Natural killer cell (primary cell): ENCODE measurements around the gene CCDC12. TPM values are rescaled to one million over a fixed set of nuclear protein-coding genes. Genes with fewer than 3 reads are reported as not detected.

Experiments used
- ATAC-seq, 3 donors: fragments of 150-1000 bp in 2 of 3; fragments of 200-7000 bp in 1 of 3; cut with Tn5 transposase; 1 replicate in 1 of 3; 2 replicates in 2 of 3; pipeline ENCODE4 v1.10.0; 2021; ENCODE audit warnings: mild to moderate bottlenecking in 2 of 3, moderate library complexity in 2 of 3
- DNase-seq, 2 donors: peaks; one replicate each; pipeline versions ENCODE4 v3.0.0 to v3.0.0-alpha.2; 2013 to 2021; ENCODE audit warnings: mixed read lengths in 1 of 2
- H3K27ac ChIP-seq: one replicate; pipeline ENCODE4 v1.5.1; 2013; ENCODE audit warnings: mild to moderate bottlenecking, low read length
- H3K27me3 ChIP-seq: one replicate; pipeline ENCODE4 v1.6.1; 2013; ENCODE audit warnings: low read length; ENCODE audit not compliant: control insufficient read depth, insufficient read depth
- H3K36me3 ChIP-seq: one replicate; pipeline ENCODE4 v1.6.1; 2013; ENCODE audit warnings: low read length; ENCODE audit not compliant: control insufficient read depth, insufficient read depth
- H3K4me1 ChIP-seq: one replicate; pipeline ENCODE4 v1.6.1; 2013; ENCODE audit warnings: low read length; ENCODE audit not compliant: control insufficient read depth, insufficient read depth
- H3K4me3 ChIP-seq: one replicate; pipeline ENCODE4 v1.5.1; 2013; ENCODE audit warnings: low read length
- H3K9me3 ChIP-seq: one replicate; pipeline ENCODE4 v1.6.1; 2013; ENCODE audit warnings: low read length; ENCODE audit not compliant: control insufficient read depth, insufficient read depth
- H3K27ac Mint-ChIP-seq, 2 donors: one replicate each; pipeline ENCODE4 v1.8.0; 2022; ENCODE audit warnings: mild to moderate bottlenecking in 2 of 2, mixed read lengths in 2 of 2, moderate library complexity in 1 of 2
- H3K27me3 Mint-ChIP-seq, 2 donors: one replicate each; pipeline ENCODE4 v1.8.0; 2022; ENCODE audit warnings: low read depth in 2 of 2, mixed read lengths in 2 of 2
- H3K36me3 Mint-ChIP-seq: one replicate; pipeline ENCODE4 v1.8.0; 2022; ENCODE audit warnings: mixed read lengths
- H3K4me1 Mint-ChIP-seq, 2 donors: one replicate each; pipeline ENCODE4 v1.8.0; 2022; ENCODE audit warnings: mixed read lengths in 2 of 2
- H3K4me3 Mint-ChIP-seq: one replicate; pipeline ENCODE4 v1.8.0; 2022; ENCODE audit warnings: mild to moderate bottlenecking, moderate library complexity, mixed read lengths
- H3K9me3 Mint-ChIP-seq, 2 donors: one replicate each; pipeline ENCODE4 v1.8.0; 2022; ENCODE audit warnings: mixed read lengths in 2 of 2
- WGBS: methylation state at CpG from one replicate; pipeline ENCODE4 v1.1.7; 2013; ENCODE audit warnings: missing lambda C conversion rate; ENCODE audit not compliant: insufficient coverage; 5-methylcytosine and 5-hydroxymethylcytosine counted together
- intact Hi-C: fragments of 100-400 bp; cut with micrococcal nuclease; formaldehyde crosslinking; loops from one replicate; pipeline ENCODE4 v1.14.2; 2022
- total RNA-seq, 4 donors: library from RNA; stranded (reverse); fragments of 120-200 nt in 1 of 4; gene quantifications; one replicate each; pipeline versions ENCODE4 v1.2.3 to v1.2.4, GENCODE V29; 2013 to 2022
- TF ChIP-seq, protein P1 (sequence below): fragments of 200-600 bp; IDR thresholded peaks from one replicate; pipeline ENCODE4 v1.8.0; 2022; ENCODE audit warnings: antibody characterized with exemption

Gene CCDC12
- total RNA-seq, 3 donors from 2014 or later (not counting 1 experiment from before 2014, with no cell fraction given), result 104 to 114 (median 111) TPM

- ATAC-seq, result no peak
- TF ChIP-seq, protein P1, sequence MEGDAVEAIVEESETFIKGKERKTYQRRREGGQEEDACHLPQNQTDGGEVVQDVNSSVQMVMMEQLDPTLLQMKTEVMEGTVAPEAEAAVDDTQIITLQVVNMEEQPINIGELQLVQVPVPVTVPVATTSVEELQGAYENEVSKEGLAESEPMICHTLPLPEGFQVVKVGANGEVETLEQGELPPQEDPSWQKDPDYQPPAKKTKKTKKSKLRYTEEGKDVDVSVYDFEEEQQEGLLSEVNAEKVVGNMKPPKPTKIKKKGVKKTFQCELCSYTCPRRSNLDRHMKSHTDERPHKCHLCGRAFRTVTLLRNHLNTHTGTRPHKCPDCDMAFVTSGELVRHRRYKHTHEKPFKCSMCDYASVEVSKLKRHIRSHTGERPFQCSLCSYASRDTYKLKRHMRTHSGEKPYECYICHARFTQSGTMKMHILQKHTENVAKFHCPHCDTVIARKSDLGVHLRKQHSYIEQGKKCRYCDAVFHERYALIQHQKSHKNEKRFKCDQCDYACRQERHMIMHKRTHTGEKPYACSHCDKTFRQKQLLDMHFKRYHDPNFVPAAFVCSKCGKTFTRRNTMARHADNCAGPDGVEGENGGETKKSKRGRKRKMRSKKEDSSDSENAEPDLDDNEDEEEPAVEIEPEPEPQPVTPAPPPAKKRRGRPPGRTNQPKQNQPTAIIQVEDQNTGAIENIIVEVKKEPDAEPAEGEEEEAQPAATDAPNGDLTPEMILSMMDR, result no peak
- H3K4me1 Mint-ChIP-seq, result peaks cover 46 to 54% of the 10 kb centered on the region in 2 donors
- H3K27me3 Mint-ChIP-seq, result no peaks in the 10 kb centered on the region
- intact Hi-C loops, result no loop called here
- DNase-seq, result no peak
- Histone ChIP-seq H3K4me1 (peaks cover 34% of the 10 kb centered on the region), H3K27ac (no peak overlapping the region), H3K9me3 (no peaks in the 10 kb centered on the region), H3K4me3 (no peak overlapping the region), H3K27me3 (no peaks in the 10 kb centered on the region), H3K36me3 (peaks cover 20% of the 10 kb centered on the region)
- peak overlapping the region; percentile 47 to 78 for H3K27ac Mint-ChIP-seq
- no peaks in the 10 kb centered on the region for H3K9me3 Mint-ChIP-seq
- no peaks in the 10 kb centered on the region for H3K36me3 Mint-ChIP-seq
- no peak overlapping the region for H3K4me3 Mint-ChIP-seq
These were observed 37.5 kb upstream of the CCDC12 start for GRCh38 chr3:47014036-47014435.

DNA sequence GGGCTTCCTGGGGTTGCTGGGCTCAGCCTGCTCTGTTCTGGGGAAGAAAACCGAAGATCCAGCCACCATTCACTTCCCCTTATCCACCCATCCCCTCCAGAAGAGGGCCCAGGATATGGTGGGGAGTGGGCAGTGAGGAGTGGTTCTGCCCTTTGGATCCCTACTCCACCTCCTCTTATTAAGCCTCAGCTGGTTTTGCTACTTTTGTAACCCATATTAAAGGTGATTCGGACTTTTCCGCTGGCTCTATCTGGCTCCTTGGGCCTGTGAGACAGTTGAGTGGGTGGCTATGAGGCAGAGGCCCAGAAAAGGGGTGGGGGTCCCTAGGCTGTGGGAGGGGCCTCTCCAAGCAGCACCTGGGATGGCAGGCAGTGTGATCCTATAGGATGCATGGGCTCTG lies 36.7 kb upstream of the CCDC12 start:
- H3K27me3 ChIP-seq, result no peaks in the 10 kb centered on the region
- H3K4me1 ChIP-seq, result peaks cover 41% of the 10 kb centered on the region
- ATAC-seq (no peak), DNase-seq (no peak)
- H3K27ac Mint-ChIP-seq, result peak overlapping the region; percentile 47 to 78
- no peaks in the 10 kb centered on the region for H3K36me3 Mint-ChIP-seq
- intact Hi-C loops, result no loop called here
- no peaks in the 10 kb centered on the region for H3K27me3 Mint-ChIP-seq
- no peak overlapping the region for H3K4me3 ChIP-seq
- H3K36me3 ChIP-seq, result peaks cover 17% of the 10 kb centered on the region
- 100% methylated on average over 2 of the region's 3 CpGs for WGBS
- H3K4me3 Mint-ChIP-seq, result no peak overlapping the region
- no peaks in the 10 kb centered on the region for H3K9me3 Mint-ChIP-seq
- H3K4me1 Mint-ChIP-seq, result peaks cover 38 to 46% of the 10 kb centered on the region in 2 donors
- TF ChIP-seq, protein P1, result no peak
- no peak overlapping the region for H3K27ac ChIP-seq
- H3K9me3 ChIP-seq, result no peaks in the 10 kb centered on the region

DNA sequence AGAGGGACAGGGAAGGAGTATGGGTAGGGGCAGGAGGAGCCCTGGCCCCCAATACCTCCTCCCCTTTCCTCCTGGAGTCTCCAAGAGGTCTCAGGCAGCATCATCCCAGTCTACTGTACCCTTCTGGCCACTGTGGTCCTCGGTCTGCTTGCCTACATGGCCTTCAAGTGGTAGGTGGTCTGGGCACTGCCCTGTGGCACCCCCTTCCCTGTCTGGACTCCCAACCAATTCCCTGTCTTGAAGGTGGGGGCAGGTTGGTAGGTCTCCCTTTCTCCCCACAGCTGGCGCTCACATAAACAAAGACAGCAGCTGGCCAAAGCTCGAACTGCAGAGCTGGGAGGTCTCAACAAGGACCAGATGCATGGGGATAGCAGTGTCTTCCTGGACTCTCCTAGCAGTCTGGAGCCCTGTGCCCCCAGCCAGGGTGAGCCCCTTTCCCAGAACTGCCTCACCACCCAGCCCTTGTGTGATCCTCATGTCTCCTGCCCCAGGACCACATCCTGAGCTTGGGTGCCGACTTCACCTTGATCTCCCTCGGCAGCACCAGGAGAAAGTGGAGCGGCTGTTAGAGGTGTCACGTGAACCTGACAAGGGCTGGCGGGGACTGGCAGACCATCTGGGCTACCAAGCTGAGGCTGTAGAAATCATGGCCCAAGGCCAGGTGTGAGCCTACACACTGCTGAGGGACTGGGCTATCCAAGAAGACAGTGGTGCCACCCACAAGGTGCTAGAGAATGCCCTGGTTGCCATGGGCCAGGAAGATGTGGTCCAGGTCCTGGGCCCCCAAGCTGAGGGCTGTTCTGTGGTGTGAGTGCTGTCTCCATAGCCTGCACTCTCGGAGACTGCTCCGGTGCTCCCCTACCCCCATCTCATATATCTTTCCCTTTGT lies 36.0 kb upstream of the CCDC12 start:
- 89% methylated on average over 10 of the region's 10 CpGs for WGBS
- H3K4me3 ChIP-seq, result no peak overlapping the region
- H3K4me1 ChIP-seq, result peaks cover 35% of the 10 kb centered on the region
- H3K9me3 ChIP-seq, result no peaks in the 10 kb centered on the region
- intact Hi-C loops, result no loop called here
- no peak overlapping the region for H3K4me3 Mint-ChIP-seq
- H3K36me3 ChIP-seq, result peaks cover 22% of the 10 kb centered on the region
- peaks cover 32 to 40% of the 10 kb centered on the region in 2 donors for H3K4me1 Mint-ChIP-seq
- H3K36me3 Mint-ChIP-seq, result no peaks in the 10 kb centered on the region
- peak overlapping the region; percentile 87 to 93 for H3K27ac Mint-ChIP-seq
- no peak for ATAC-seq
- no peaks in the 10 kb centered on the region for H3K27me3 ChIP-seq
- no peak for DNase-seq
- TF ChIP-seq, protein P1, result no peak
- no peaks in the 10 kb centered on the region for H3K9me3 Mint-ChIP-seq
- H3K27me3 Mint-ChIP-seq, result no peaks in the 10 kb centered on the region
- no peak overlapping the region for H3K27ac ChIP-seq
